WTC11 (cell line): ENCODE results near the gene ZDHHC17. TPM values are rescaled to one million over a fixed set of nuclear protein-coding genes. Genes with fewer than 3 reads are reported as not detected.
A peak's percentile ranks its signal among the peaks of the same experiment; 100 is the strongest.

Experiments
- ATAC-seq: fragments of 200-7000 bp; cut with Tn5 transposase; 2 replicates; pipeline ENCODE4 v1.10.0; 2021; ENCODE audit warnings: mild to moderate bottlenecking, moderate library complexity
- CTCF ChIA-PET: fragments of 300-600 bp; sonication (Branson Sonifier 250); formaldehyde crosslinking; loops from one replicate; lab custom pipeline; 2021; ENCODE audit warnings: antibody characterized with exemption; lab: Charles Lee
- POLR2A ChIA-PET: fragments of 350-600 bp; sonication (Branson Sonifier 250); formaldehyde crosslinking; loops from one replicate; lab custom pipeline; 2021; ENCODE audit warnings: antibody characterized with exemption; lab: Charles Lee
- DNase-seq: peaks from one replicate; pipeline ENCODE4 v3.0.0; 2021; ENCODE audit warnings: low spot score
- H3K27ac Mint-ChIP-seq: 2 replicates; pipeline ENCODE4 v1.8.0; 2021; ENCODE audit warnings: mixed read lengths
- H3K27me3 Mint-ChIP-seq: 2 replicates; pipeline ENCODE4 v1.8.0; 2021; ENCODE audit warnings: low read depth, mild to moderate bottlenecking, moderate library complexity, mixed read lengths
- H3K36me3 Mint-ChIP-seq: 2 replicates; pipeline ENCODE4 v1.8.0; 2021; ENCODE audit warnings: mixed read lengths
- H3K4me1 Mint-ChIP-seq: 2 replicates; pipeline ENCODE4 v1.8.0; 2022; ENCODE audit warnings: mixed read lengths
- H3K4me3 Mint-ChIP-seq: 2 replicates; pipeline ENCODE4 v1.8.0; 2021; ENCODE audit warnings: mild to moderate bottlenecking, moderate library complexity, mixed read lengths
- H3K9me3 Mint-ChIP-seq: 2 replicates; pipeline ENCODE4 v1.8.0; 2021; ENCODE audit warnings: mixed read lengths
- ATF1 ChIP-seq: sonication (generic); formaldehyde crosslinking; IDR thresholded peaks from 2 replicates; pipeline ENCODE4 v1.8.1; 2023; ENCODE audit warnings: mild to moderate bottlenecking, moderate library complexity, missing genetic modification reagents
- CBFB ChIP-seq: sonication (generic); formaldehyde crosslinking; IDR thresholded peaks from 2 replicates; pipeline ENCODE4 v1.8.1; 2022; ENCODE audit warnings: mild to moderate bottlenecking, low read depth, missing genetic modification reagents
- CDX4 ChIP-seq: fragments of 250-450 bp; sonication (Bioruptor Pico); IDR thresholded peaks from 2 replicates; pipeline ENCODE4 v1.9.0; 2021; ENCODE audit warnings: moderate library complexity, mild to moderate bottlenecking, inconsistent platforms, borderline replicate concordance
- CREB1 ChIP-seq: sonication (generic); formaldehyde crosslinking; IDR thresholded peaks from 2 replicates; pipeline ENCODE4 v1.8.0; 2023; ENCODE audit warnings: mild to moderate bottlenecking, missing genetic modification reagents
- E2F5 ChIP-seq: sonication (generic); formaldehyde crosslinking; IDR thresholded peaks from 2 replicates; pipeline ENCODE4 v1.8.1; 2022; ENCODE audit warnings: mild to moderate bottlenecking, moderate library complexity, missing genetic modification reagents
- IRF2 ChIP-seq: sonication (generic); formaldehyde crosslinking; IDR thresholded peaks from 2 replicates; pipeline ENCODE4 v1.8.0; 2022; ENCODE audit warnings: low read depth, missing genetic modification reagents, borderline replicate concordance
- KAT7 ChIP-seq: sonication (generic); formaldehyde crosslinking; IDR thresholded peaks from 2 replicates; pipeline ENCODE4 v1.8.1; 2023; ENCODE audit warnings: missing genetic modification reagents, mild to moderate bottlenecking, borderline replicate concordance
- MAX ChIP-seq: sonication (generic); formaldehyde crosslinking; IDR thresholded peaks from 2 replicates; pipeline ENCODE4 v1.8.0; 2022; ENCODE audit warnings: mild to moderate bottlenecking, missing genetic modification reagents
- NFYB ChIP-seq: sonication (generic); formaldehyde crosslinking; conservative IDR thresholded peaks from 2 replicates; pipeline ENCODE4 v1.8.0; 2022; ENCODE audit warnings: low read depth, missing genetic modification reagents
- NR1H2 ChIP-seq: sonication (generic); formaldehyde crosslinking; IDR thresholded peaks from 2 replicates; pipeline ENCODE4 v1.9.0; 2021; ENCODE audit warnings: mild to moderate bottlenecking, moderate library complexity, missing genetic modification reagents
- PRDM15 ChIP-seq: sonication (generic); formaldehyde crosslinking; IDR thresholded peaks from 2 replicates; pipeline ENCODE4 v1.8.0; 2022; ENCODE audit warnings: missing genetic modification reagents
- TEAD1 ChIP-seq: sonication (generic); formaldehyde crosslinking; IDR thresholded peaks from 2 replicates; pipeline ENCODE4 v1.8.0; 2022; ENCODE audit warnings: mild to moderate bottlenecking, missing genetic modification reagents
- TEAD4 ChIP-seq: sonication (generic); formaldehyde crosslinking; IDR thresholded peaks from 2 replicates; pipeline ENCODE4 v1.8.0; 2022; ENCODE audit warnings: mild to moderate bottlenecking, missing genetic modification reagents
- USF1 ChIP-seq: sonication (generic); formaldehyde crosslinking; IDR thresholded peaks from 2 replicates; pipeline ENCODE4 v1.8.0; 2022; ENCODE audit warnings: mild to moderate bottlenecking, missing genetic modification reagents
- USF2 ChIP-seq: sonication (generic); formaldehyde crosslinking; IDR thresholded peaks from 2 replicates; pipeline ENCODE4 v1.8.1; 2023; ENCODE audit warnings: mild to moderate bottlenecking, missing genetic modification reagents, moderate library complexity
- ZNF121 ChIP-seq: sonication (generic); formaldehyde crosslinking; IDR thresholded peaks from 2 replicates; pipeline ENCODE4 v1.8.0; 2023; ENCODE audit warnings: missing genetic modification reagents
- ZNF219 ChIP-seq: sonication (generic); formaldehyde crosslinking; IDR thresholded peaks from 2 replicates; pipeline ENCODE4 v1.8.0; 2023; ENCODE audit warnings: missing genetic modification reagents, mild to moderate bottlenecking, borderline replicate concordance
- ZNF232 ChIP-seq: sonication (generic); formaldehyde crosslinking; IDR thresholded peaks from 2 replicates; pipeline ENCODE4 v1.8.0; 2022; ENCODE audit warnings: mild to moderate bottlenecking, missing genetic modification reagents
- ZNF263 ChIP-seq: sonication (generic); formaldehyde crosslinking; IDR thresholded peaks from 2 replicates; pipeline ENCODE4 v1.8.1; 2022; ENCODE audit warnings: low read depth, mild to moderate bottlenecking, moderate library complexity, missing genetic modification reagents
- ZNF416 ChIP-seq: fragments of 250-450 bp; sonication (Bioruptor Pico); IDR thresholded peaks from 2 replicates; pipeline ENCODE4 v1.9.0; 2021; ENCODE audit warnings: mild to moderate bottlenecking, inconsistent platforms
- ZNF512 ChIP-seq: sonication (generic); formaldehyde crosslinking; IDR thresholded peaks from 2 replicates; pipeline ENCODE4 v1.8.1; 2022; ENCODE audit warnings: missing genetic modification reagents, borderline replicate concordance
- total RNA-seq: library from RNA; stranded (reverse); gene quantifications from 3 replicates; pipeline ENCODE4 v1.2.3, GENCODE V29; 2021

Gene ZDHHC17
- total RNA-seq, 1 experiment from 2014 or later, result 30.7 TPM

- TF ChIP-seq PRDM15 (CRISPR knock-in tag), result no peak
- no peak for TF ChIP-seq CREB1 (CRISPR knock-in tag)
- TF ChIP-seq ZNF121 (CRISPR knock-in tag), result no peak
- no peak for TF ChIP-seq ATF1
- TF ChIP-seq TEAD1, result no peak
- TF ChIP-seq CDX4, result no peak
- no peak for TF ChIP-seq NR1H2 (CRISPR knock-in tag)
Measured at GRCh38 chr12:76785407-76785806, 21.5 kb downstream of the ZDHHC17 start (continued).

GRCh38 chr12:76786986-76787385, 23.1 kb downstream of the ZDHHC17 start:
- Mint-ChIP-seq H3K27ac (no peak overlapping the region), H3K4me3 (no peak overlapping the region), H3K9me3 (peaks cover 23% of the 10 kb centered on the region), H3K27me3 (no peaks in the 10 kb centered on the region), H3K4me1 (peaks cover 32% of the 10 kb centered on the region), H3K36me3 (peaks cover 14% of the 10 kb centered on the region)
- TF ChIP-seq TEAD4 (CRISPR knock-in tag) (no peak), USF1 (CRISPR knock-in tag) (no peak), E2F5 (no peak), NFYB (CRISPR knock-in tag) (no peak), ZNF263 (CRISPR knock-in tag) (no peak), ZNF232 (CRISPR knock-in tag) (no peak), KAT7 (CRISPR knock-in tag) (no peak), USF2 (CRISPR knock-in tag) (no peak), ZNF512 (CRISPR knock-in tag) (no peak)
- DNase-seq, result no peak
- ChIA-PET CTCF (no interaction called here), POLR2A (no interaction called here)
- no peak for ATAC-seq

- TF ChIP-seq CDX4 (no peak), CBFB (CRISPR knock-in tag) (no peak), MAX (CRISPR knock-in tag) (no peak), ZNF416 (no peak), ZNF219 (CRISPR knock-in tag) (no peak), ZNF121 (CRISPR knock-in tag) (peak; percentile 87), IRF2 (CRISPR knock-in tag) (no peak)
- no peak for ATAC-seq
- no peak for DNase-seq
- POLR2A ChIA-PET, result no interaction called here
- Mint-ChIP-seq H3K9me3 (peaks cover 23% of the 10 kb centered on the region), H3K27ac (no peak overlapping the region), H3K27me3 (no peaks in the 10 kb centered on the region), H3K4me3 (no peak overlapping the region), H3K36me3 (peaks cover 14% of the 10 kb centered on the region), H3K4me1 (peaks cover 27% of the 10 kb centered on the region)
- CTCF ChIA-PET, result no interaction called here
Measured at GRCh38 chr12:76787689-76788088, 23.8 kb downstream of the ZDHHC17 start.
